Activated naive CD4-positive, alpha-beta T cell treated with anti-CD3 and anti-CD28 coated beads, Interleukin-2, amount 10 ng/mL, durations not matched to agents 5 hours and 36 hours (primary cell): Measurements from ENCODE around the gene CNTN6. TPM values are rescaled to one million over a fixed set of nuclear protein-coding genes. Genes with fewer than 3 reads are reported as not detected.

ENCODE experiments used
- total RNA-seq, 2 experiments: library from RNA; stranded (reverse); gene quantifications; one replicate each; pipeline ENCODE4 v1.2.3, GENCODE V29; 2021

The CNTN6 gene
- total RNA-seq = not detected

GRCh38 chr3:1092771-1093170 lies at the start of gene CNTN6:
Gene CNTN6, plus strand, starts transcription at chr3:1093024. Its CDS starts 54,985 bp downstream, at chr3:1148009.

